Fibroblast of skin of right biceps (primary cell): ENCODE data around the gene USP13.

Source experiments
- DNase-seq: peaks from one replicate; pipeline ENCODE4 v3.0.0-alpha.2; 2013

The USP13 gene

DNA sequence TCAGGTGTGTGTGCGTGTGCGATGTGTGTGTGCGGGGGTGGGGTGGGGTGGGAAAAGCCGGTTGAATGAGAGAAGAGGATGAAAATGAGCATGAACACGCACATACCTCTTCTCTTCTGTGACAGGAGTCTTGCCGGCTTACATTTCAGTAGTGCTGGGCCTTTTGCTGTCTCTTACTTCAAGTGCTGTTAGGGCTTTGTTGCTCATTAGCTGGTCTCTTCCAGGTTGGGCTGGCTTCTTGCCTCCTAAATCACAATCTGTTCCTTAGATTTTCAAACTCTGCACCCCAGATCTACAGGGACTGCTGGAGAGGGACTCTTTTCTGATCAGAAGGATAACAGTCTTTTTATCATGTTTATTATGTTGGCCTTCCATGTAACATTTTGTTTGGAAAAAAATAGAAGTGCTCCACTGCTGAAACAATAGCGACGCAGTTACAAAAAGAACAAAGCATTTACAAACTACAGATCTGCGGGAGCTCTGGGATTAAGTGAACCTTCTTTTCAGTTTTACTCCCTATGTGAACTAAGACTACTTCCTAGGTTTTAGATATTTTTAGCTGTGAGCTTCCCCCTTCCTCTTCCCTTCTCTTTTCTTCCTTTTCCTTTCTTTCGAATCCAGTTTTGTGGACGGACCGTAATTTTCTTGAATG is 48.5 kb downstream of the USP13 start:
- no peak for DNase-seq

GRCh38 chr3:179702271-179702947 is 49.6 kb downstream of the USP13 start:
- DNase-seq, result no peak

DNA sequence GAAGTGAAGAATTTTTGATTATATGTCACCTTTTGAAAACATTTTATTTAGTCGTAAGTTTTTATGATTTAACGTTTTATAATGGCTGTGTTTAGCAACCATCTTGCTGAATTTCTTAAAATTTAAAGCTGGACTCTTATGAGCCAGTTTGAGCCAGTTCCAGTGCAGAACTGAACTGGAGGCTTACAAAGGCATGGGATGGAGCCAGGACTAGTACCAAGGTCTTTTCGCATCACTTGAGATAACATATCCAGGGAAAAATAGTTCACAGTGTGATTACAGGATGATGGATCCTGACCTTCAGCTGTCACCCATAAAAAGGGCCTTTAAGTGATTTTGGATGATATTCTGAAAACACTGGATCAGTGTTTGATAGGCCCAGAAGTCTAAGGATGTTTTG is 51.0 kb downstream of the USP13 start:
- no peak for DNase-seq

GRCh38 chr3:179706233-179706632 is 53.4 kb downstream of the USP13 start:
- DNase-seq, result no peak

- no peak for DNase-seq
Observed at GRCh38 chr3:179710079-179710478, 57.2 kb downstream of the USP13 start.

DNA sequence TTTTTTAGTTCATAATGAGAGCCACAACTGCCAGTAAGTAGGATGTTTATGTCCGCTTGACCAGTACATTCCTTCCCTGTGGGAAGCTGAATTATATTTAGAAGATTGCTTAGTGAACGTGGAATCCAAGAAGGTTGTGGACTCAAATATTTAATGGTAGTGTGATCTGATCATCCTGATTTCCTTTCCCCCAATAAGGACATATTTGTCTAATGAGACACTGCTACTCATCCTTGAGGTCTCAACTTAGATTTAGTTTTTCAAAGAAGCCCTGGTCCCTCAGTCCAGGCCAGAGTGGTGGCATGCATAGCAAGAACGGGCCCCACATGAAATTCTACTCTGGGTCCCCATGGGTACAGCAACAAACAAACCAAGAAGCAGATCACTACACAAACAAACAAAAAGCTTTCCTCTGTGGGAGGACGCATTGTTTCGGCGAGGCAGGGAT is 60.8 kb downstream of the USP13 start:
- peak; percentile 83 for DNase-seq

DNA sequence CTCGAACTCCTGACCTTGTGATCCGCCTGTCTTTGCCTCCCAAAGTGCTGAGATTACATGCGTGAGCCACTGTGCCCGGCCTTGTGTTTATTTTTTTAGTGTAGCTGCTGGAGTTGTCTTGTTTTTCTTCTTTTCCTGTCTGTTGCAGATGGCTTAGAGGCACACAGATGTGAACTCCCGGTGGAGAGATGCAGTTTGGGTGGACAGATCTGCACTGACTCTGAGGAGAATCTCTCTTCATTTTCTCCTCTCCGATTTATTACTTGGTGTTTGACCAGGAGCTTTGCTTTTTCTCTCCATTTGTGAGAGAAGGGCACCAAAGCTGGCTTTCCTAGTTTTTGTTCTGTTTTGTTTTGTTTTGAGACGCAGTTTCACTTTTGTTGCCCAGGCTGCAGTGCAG is 62.7 kb downstream of the USP13 start:
- DNase-seq, result no peak

- peak; percentile 8 for DNase-seq
Observed at GRCh38 chr3:179716226-179716625, 63.4 kb downstream of the USP13 start.

DNA sequence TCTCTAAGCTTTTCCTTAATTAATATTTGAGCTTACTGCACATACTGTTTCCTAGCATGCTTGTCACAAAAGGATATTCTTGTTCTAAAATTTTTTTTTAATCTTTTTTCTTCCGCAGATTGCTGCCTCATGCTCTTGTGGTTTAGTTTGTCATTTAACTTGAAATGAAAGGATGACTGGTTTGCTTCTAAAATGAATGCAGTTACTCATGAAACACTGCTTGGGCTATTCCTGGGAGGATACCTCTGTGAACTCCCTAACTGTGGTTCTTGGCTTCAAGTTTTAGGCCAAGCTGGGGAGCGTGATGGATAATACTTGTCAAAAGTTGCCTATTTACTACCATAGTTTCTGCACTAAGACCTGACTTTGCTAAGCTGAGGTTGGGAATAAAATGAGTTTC is 64.0 kb downstream of the USP13 start:
- DNase-seq, result peak; percentile 90

DNA sequence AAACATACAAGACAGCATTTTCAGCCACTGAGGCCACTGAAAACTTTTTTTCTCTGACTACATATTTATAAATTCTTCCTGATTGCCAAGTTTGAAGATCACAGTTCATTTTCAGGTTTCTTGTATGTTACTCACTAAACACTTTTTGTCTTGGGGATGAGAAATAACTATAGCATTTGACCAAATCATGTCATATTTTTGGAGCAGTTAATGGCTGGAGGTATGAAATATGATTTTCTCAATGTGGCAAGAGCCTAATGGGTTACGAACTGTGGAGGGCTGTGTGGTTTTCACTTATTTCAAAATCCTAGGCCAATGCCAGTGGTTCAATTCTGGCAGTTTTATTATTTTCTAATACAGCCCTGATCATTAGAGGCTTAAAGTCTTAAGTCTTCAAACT is 64.4 kb downstream of the USP13 start:
- DNase-seq, result no peak

DNA sequence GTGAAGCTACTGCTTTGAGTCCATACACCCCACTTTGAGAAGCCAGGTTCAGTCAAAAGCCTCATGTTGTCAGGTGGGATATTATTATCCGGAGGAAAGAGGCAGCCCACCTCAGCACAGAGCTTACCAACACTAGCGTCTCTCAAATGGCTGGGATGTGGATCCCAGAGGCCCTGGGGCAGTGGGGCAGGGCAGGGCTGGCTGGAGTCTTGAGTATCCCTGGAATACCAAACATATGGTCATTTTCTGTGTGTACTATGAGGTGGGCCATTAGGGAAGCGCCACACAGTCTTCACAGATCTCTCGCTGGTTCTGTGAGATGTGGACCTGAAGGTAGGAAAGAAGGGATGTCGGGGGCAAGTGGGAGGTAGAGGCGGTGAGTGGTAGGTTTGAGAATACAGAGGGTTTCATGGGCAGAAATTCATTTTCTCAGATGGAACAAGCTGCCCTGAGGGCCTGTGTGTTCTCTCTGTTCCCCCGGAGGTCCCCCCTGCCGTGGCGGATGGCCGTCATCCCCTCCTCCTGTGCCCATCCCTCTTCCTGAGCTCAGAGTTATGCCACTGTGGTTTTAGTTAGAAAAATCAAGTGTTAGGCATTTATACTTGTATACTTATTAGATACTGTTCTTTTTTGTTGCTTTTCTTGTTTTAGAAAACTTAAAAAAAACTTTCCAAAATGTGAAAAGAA is 66.4 kb downstream of the USP13 start:
- no peak for DNase-seq

- no peak for DNase-seq
Observed at GRCh38 chr3:179720196-179720595, 67.4 kb downstream of the USP13 start.

- no peak for DNase-seq
Observed at GRCh38 chr3:179723617-179724016, 70.8 kb downstream of the USP13 start.

DNA sequence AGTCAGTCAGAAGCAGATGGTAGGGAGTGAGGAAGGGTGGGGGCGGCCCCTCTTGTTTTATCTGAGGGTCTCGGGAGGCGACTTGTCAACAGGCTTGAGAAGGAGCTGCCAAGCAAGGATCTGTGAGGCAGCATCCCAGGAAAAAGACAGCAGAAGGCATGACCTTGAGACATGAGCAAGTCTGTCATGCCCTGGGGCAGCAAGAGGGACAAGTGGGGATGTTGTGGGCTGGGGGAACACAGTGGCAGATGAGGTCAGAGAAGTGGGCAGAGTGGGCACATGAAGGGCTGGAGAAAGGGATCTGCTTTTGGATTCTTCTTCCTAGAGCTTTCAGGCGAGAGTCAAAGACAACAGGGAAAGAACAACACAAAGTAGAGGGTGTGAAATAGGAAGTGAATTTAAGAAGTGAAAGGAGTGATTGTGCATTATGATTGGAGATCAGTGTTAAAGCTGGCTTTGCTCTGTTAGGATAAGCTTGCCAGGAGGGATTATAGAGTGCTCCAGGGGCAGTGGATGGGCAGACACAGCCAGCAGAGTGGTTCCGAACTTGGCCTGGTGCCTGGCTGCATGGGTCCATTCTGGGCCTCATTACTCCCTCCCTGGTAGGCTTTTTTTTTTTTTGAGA is 73.3 kb downstream of the USP13 start:
- no peak for DNase-seq

DNA sequence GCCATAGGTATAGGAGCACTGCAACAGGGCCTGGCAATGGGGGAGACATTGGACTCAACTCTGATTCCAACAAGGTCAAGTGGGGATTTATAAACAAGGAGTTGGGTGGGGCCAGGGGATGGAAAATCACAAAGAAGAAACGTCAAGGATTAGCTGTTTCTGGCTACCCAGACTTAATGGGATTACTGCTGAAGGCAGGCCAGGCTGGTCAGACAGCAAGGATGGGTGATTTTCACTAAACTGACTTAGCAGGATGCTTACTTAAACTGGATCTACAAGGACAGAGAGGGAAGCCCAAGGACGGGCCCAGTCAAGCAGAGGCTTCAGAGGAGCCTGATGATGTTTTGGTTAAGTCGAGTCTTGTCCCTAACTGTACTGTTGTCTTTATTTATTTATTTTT is 76.2 kb downstream of the USP13 start:
- no peak for DNase-seq

- DNase-seq, result no peak
Observed at GRCh38 chr3:179729981-179730380, 77.1 kb downstream of the USP13 start.

GRCh38 chr3:179730506-179730905 is 77.7 kb downstream of the USP13 start:
- no peak for DNase-seq

DNA sequence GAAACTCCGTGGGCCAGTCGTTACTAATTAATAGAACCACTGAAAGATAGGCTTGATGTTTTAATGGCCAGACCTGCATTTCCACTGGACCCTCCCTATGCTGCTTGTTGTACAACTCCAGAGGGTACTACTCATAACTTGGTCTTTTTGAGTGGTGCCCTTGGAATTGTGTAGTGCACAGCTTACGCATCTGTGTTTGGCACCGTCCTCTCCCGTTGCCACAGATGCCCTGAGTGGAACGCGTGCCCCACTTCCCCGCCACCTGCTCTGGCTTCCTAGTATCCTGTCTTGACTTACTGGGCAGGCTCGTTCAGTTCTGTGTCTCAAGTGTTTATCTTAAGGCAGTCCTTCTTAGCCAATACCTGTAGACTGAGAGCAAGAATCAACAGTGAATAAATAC is 78.7 kb downstream of the USP13 start:
- no peak for DNase-seq

- DNase-seq, result no peak
Observed at GRCh38 chr3:179732661-179733348, 80.0 kb downstream of the USP13 start.

GRCh38 chr3:179733797-179734196 is 81.0 kb downstream of the USP13 start:
- no peak for DNase-seq

GRCh38 chr3:179734497-179735281 is 81.8 kb downstream of the USP13 start:
- DNase-seq, result no peak

- no peak for DNase-seq
Observed at GRCh38 chr3:179735321-179735720, 82.5 kb downstream of the USP13 start.
